ENCODE measurements around the gene TRAPPC2L.

TRAPPC2L gene

DNA sequence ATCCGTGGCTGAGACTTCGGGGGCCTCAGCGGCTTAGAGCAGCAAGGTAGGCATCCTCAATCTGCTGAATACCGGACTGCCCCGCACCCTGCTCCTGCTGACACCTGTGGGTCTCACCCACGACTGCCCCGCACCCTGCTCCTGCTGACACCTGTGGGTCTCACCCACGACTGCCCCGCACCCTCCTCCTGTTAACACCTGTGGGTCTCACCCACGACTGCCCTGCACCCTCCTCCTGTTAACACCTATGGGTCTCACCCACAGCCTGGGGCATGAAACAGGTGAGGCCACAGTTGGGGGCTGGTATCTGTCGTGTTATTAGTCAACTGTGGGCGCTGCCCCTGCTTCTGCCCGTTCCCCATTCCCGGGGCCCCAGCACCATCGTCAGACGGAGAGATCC is 45.8 kb downstream of the TRAPPC2L start:
- H3K27me3 ChIP-seq (ENCODE audit: insufficient read depth, poor library complexity, severe bottlenecking): no peaks in the 10 kb centered on the region
- no peak overlapping the region for H3K4me3 ChIP-seq (replicated peaks; ENCODE audit: insufficient read depth, low read length)
- H3K27ac ChIP-seq (replicated peaks): no peak overlapping the region
- TF ChIP-seq GABPA (IDR thresholded peaks at IDR 0.05; ENCODE audit: low read depth): no peak
- no peak for TF ChIP-seq REST (IDR thresholded peaks at IDR 0.05; ENCODE audit: insufficient replicate concordance, low read depth)
- no peak for DNase-seq (ENCODE audit: low read depth in 1 of 2, low spot score in 1 of 2)

- no peaks in the 10 kb centered on the region for H3K27me3 ChIP-seq (ENCODE audit: insufficient read depth, poor library complexity, severe bottlenecking)
- no peak for DNase-seq (ENCODE audit: low read depth in 1 of 2, low spot score in 1 of 2)
- no peak overlapping the region for H3K27ac ChIP-seq (replicated peaks)
- TF ChIP-seq POLR2AphosphoS5 (IDR thresholded peaks at IDR 0.05; ENCODE audit: low read depth) (no peak), SPI1 (IDR thresholded peaks at IDR 0.05; ENCODE audit: borderline replicate concordance, low read depth) (no peak), REST (IDR thresholded peaks at IDR 0.05; ENCODE audit: insufficient replicate concordance, low read depth) (no peak), CTCF (IDR thresholded peaks at IDR 0.05; ENCODE audit: insufficient read depth, low read length) (no peak), GABPA (IDR thresholded peaks at IDR 0.05; ENCODE audit: low read depth) (no peak)
- no peak overlapping the region for H3K4me3 ChIP-seq (replicated peaks; ENCODE audit: insufficient read depth, low read length)
These were observed 46.3 kb downstream of the TRAPPC2L start for GRCh38 chr16:88903267-88903666.

GRCh38 chr16:88904676-88905365 is 47.9 kb downstream of the TRAPPC2L start:
- DNase-seq (ENCODE audit: low read depth in 1 of 2, low spot score in 1 of 2): no peak
- TF ChIP-seq GABPA (IDR thresholded peaks at IDR 0.05; ENCODE audit: low read depth) (no peak), POLR2AphosphoS5 (IDR thresholded peaks at IDR 0.05; ENCODE audit: low read depth) (no peak), SPI1 (IDR thresholded peaks at IDR 0.05; ENCODE audit: borderline replicate concordance, low read depth) (no peak), REST (IDR thresholded peaks at IDR 0.05; ENCODE audit: insufficient replicate concordance, low read depth) (no peak), CTCF (IDR thresholded peaks at IDR 0.05; ENCODE audit: insufficient read depth, low read length) (no peak)
- Histone ChIP-seq H3K27me3 (ENCODE audit: insufficient read depth, poor library complexity, severe bottlenecking) (no peaks in the 10 kb centered on the region), H3K27ac (replicated peaks) (no peak overlapping the region), H3K4me3 (replicated peaks; ENCODE audit: insufficient read depth, low read length) (no peak overlapping the region)

Measured in HL-60 (cell line).